ENCODE measurements around the gene KIAA1671.

DNA sequence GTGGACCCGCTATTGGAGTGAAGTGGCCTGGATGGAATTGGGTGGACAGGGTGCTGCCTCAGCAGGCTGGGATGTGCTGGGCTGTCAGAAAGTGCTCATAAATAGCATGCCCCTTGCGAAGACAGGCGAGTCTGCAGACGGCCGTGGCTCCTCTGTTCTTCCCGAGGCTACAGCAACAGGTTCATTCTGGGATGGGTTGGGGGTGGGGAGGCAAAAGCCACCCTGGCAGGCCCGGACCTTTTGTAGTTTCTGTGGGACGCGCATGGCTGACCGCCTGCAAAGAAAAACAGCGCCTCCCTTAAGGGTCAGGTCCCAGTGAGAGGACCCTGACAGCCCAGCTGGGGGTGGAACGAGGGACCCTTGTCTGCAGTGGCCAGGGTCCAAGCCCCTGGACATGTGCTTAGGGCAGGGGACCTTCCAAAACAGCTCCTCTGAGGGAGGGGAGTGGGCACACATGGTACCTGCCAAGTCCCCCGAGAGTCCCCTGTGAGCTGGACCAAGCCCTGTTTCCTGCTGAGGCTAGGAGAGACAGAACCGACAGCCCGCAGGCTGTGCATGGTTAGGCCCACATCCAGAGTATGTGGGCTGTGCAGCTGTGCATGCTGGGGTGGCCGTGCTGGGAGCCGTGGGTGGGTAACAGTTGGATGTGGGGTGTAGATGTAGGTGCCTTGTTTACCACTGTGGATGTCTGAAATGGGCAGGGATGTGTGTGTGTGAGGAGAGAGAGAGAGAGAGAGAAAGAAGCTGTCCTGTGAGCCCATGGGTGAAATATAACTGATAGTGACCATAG, 247.4 kb downstream of the KIAA1671 start, which contains the start of gene CRYBB3:
- TF ChIP-seq, protein P1, sequence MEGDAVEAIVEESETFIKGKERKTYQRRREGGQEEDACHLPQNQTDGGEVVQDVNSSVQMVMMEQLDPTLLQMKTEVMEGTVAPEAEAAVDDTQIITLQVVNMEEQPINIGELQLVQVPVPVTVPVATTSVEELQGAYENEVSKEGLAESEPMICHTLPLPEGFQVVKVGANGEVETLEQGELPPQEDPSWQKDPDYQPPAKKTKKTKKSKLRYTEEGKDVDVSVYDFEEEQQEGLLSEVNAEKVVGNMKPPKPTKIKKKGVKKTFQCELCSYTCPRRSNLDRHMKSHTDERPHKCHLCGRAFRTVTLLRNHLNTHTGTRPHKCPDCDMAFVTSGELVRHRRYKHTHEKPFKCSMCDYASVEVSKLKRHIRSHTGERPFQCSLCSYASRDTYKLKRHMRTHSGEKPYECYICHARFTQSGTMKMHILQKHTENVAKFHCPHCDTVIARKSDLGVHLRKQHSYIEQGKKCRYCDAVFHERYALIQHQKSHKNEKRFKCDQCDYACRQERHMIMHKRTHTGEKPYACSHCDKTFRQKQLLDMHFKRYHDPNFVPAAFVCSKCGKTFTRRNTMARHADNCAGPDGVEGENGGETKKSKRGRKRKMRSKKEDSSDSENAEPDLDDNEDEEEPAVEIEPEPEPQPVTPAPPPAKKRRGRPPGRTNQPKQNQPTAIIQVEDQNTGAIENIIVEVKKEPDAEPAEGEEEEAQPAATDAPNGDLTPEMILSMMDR (optimal IDR thresholded peaks at IDR 0.05 in 1 of 3, IDR thresholded peaks at IDR 0.05 in 1 of 3, conservative IDR thresholded peaks at IDR 0.05 in 1 of 3; ENCODE audit: extremely low read depth in 1 of 3, insufficient read depth in 2 of 3, low read length in 3 of 3): no peak
- no peak for TF ChIP-seq EZH2 (IDR thresholded peaks at IDR 0.05; ENCODE audit: low read length)

Measured in keratinocyte (primary cell).